Right lung (tissue), 5 donors: ENCODE data around the gene GEMIN5. TPM values are rescaled to one million over a fixed set of nuclear protein-coding genes. Genes with fewer than 3 reads are reported as not detected.
A peak's percentile ranks its signal among the peaks of the same experiment; 100 is the strongest.

Experiments
- DNase-seq, 2 donors: peaks; one replicate each; pipeline ENCODE4 v3.0.0-alpha.2; 2013
- polyA plus RNA-seq, 5 donors: library from polyadenylated mRNA; unstranded; fragments of 120-200 nt; gene quantifications; one replicate each; pipeline versions ENCODE4 v1.2.1 to v1.2.3, GENCODE V29; 2013; ENCODE audit warnings: inconsistent platforms in 1 of 5, low replicate concordance in 1 of 5; ENCODE audit not compliant: insufficient read length in 5 of 5, insufficient read depth in 1 of 5

Gene GEMIN5
- polyA plus RNA-seq, 5 donors = 17.5 to 24.5 (median 21.8) TPM

- DNase-seq = no peak
These were observed 42.1 kb downstream of the GEMIN5 start for GRCh38 chr5:154895606-154896561.

DNA sequence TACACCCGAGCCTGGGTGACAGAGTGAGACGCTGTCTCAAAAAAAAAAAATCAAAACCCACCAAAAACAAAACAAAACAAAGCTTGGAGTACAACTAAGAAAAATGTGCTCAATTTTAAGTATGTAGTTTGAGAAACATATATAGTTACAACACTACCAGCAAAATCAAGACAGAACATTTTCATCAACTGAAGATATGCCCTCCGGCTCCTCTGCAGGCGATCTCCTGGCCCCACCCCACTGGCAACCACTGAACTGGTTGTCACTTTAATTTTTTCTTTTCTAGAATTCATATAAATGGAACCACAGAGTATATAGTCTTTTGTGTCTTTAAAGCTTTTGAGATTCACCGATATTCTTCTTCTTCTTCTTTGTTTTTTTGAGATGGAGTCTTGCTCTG is 44.6 kb downstream of the GEMIN5 start:
- DNase-seq = no peak

DNA sequence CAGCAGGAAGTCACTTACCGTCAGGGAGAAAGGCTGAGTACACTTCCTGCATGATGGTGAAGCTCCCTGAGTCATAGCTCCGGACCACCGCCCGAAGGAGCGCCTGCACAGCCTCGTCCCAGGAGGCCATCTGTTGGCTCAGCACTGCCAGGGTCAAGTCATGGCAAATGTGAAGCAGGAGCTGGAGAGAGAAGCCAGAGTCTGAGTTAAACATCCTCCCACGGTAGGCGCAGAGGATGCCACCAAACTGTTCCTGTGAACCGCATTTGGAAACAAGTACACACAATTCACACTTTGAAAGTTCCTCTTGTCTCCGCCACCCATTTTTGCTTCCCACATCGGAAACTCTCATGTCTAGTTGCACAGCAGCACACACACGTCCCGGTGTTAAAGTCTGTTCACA is 45.6 kb downstream of the GEMIN5 start:
- no peak for DNase-seq

GRCh38 chr5:154885439-154885838 is 52.6 kb downstream of the GEMIN5 start:
- no peak for DNase-seq

- DNase-seq = no peak
These were observed 53.6 kb downstream of the GEMIN5 start for GRCh38 chr5:154884424-154884823.

GRCh38 chr5:154881986-154882385 is 56.0 kb downstream of the GEMIN5 start:
- DNase-seq = no peak

DNA sequence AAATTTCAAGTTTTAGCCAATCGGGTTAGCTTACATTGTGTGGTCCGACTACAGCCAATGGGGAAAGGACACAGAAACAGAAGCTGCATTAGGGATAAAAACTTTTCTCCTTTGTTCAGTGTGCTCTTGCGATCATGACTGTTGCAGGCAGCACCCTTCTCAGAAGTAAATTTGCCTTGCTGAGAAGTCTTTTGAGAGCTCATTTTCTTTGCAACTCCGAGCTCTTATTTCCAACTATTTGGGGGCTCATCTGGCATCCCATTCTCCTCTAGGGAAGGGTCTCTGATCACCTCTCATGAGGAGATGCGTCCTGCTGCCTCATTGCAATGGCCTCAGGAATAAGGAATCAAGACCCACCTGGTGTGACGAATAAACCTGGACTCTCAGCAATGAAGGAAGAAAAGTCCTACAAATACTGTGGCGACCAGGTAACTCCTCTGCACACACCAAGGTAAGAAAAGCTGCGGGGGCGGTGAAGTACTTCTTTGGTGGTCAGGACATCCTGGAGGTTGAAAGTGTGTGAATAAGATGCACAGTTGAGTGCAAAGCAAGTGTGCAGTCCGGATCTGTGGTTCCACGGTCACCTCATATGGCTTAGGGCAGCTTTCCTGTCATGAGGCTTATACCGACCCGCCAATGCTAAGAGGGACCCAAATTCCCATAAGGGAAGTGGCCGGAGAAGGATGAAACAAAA is 59.2 kb downstream of the GEMIN5 start:
- DNase-seq = no peak

GRCh38 chr5:154873791-154874331 is 64.2 kb downstream of the GEMIN5 start:
- DNase-seq = no peak

GRCh38 chr5:154871734-154872133 is 66.3 kb downstream of the GEMIN5 start:
- no peak for DNase-seq

GRCh38 chr5:154868702-154869101 is 69.3 kb downstream of the GEMIN5 start:
- DNase-seq = no peak

DNA sequence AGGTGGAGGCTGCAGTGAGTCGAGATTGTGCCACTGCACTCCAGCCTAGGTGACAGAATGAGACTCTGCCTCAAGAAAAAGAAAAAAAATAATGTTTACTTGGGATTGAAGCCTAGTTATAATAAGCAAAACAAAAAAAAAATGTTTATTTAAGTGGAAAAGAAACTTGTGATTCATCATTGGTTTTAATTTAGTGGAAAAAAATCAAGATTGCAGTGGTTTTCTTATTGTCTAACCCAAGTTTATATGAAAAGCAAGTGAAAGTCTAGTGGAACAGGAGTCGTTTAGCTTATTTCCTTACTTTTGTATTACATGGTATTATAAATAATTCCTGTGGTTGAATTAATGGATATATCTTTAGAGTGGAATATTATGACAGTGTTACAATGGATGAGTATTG is 71.2 kb downstream of the GEMIN5 start:
- no peak for DNase-seq

GRCh38 chr5:154865466-154866184 is 72.4 kb downstream of the GEMIN5 start:
- no peak for DNase-seq

DNA sequence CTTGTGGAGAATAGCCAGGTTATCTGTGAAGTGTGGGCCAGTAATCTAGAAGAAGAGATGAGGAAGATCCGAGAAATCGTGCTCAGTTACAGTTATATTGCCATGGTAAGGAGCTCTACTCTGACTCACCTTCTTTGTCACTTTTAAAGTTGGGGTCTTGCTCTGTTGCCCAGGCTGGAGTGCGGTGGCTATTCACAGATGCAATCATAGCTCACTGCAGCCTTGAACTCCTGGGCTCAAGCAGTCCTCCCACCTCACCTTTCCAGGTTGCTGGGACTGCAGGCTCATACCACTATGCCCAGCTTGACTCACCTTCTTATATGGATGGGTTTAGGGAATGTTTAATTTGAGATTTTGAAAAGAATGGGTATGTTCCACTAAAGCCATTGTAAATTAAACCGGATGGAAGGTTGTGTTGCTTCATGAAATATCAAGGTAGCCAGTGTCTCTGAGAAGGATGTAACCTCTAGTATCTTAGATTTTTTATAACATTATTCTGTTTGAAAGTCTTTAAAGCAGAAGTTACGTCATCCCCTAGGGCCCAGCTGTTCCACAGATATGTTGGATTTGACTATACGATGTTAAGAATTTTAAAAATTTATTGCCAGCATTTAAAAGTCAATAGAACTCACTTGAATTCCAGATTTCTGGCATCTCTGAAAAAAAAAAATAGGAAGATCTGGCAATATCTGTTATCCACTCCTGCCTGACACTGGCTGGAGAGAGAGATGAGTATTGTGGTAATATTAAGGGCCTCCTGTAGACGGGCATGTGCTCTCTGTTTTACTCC is 74.5 kb downstream of the GEMIN5 start:
- DNase-seq = no peak

DNA sequence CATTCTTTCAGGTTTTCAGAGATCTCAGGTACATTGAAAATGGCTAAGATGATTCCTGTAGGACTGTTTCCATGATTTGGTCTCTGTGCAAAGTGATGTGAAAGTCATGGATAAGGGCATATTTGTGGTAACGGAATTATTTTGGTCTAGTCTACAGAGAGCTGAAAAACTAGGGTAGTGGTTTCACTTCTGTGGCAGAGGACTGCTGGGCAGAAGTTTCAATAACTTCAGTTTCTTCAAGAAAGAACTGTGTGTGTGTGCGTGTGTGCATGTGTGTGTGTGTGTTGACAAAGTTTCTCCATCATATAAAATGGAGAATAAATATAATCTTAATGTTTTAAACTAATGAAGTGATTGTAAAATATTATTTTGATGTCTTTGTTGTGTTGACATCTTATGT is 75.2 kb downstream of the GEMIN5 start:
- DNase-seq = no peak

DNA sequence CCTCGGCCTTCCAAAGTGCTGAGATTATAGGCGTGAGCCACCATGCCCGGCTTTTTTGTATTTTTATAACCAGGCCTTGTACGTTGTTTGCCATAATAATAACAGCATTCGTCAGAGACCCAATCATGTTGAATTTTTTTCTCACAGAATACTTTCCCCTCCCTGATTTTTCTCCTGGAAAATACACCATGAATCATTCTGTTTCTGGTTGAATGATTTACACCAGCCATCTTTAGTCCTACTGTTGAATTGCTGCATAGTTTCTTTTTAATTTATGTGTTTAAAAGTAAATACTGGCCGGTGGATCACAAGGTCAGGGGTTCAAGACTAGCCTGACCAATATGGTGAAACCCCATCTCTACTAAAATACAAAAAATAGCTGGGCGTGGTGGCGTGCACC is 76.1 kb downstream of the GEMIN5 start:
- DNase-seq = no peak

DNA sequence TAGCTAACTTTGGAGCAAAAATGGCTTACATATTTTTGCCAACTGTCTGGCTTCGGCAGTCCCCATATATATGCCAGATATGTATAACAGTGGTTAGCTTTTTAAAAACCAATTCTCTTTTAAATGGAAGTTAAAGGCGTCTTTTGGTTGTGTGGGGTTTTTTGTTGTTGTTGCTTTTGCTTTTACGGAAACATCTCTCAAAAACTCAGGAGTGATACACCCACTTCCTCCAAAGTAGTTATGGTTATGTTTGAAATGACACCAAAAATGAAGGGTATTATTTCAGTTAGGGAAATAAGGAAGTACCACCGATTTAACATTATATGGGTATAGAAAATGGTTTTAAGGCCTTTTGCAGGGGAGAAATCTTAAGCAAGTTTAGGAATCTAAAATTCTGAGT is 77.2 kb downstream of the GEMIN5 start:
- no peak for DNase-seq

GRCh38 chr5:154860123-154860522 is 77.9 kb downstream of the GEMIN5 start:
- DNase-seq = peak; percentile 32 to 40

DNA sequence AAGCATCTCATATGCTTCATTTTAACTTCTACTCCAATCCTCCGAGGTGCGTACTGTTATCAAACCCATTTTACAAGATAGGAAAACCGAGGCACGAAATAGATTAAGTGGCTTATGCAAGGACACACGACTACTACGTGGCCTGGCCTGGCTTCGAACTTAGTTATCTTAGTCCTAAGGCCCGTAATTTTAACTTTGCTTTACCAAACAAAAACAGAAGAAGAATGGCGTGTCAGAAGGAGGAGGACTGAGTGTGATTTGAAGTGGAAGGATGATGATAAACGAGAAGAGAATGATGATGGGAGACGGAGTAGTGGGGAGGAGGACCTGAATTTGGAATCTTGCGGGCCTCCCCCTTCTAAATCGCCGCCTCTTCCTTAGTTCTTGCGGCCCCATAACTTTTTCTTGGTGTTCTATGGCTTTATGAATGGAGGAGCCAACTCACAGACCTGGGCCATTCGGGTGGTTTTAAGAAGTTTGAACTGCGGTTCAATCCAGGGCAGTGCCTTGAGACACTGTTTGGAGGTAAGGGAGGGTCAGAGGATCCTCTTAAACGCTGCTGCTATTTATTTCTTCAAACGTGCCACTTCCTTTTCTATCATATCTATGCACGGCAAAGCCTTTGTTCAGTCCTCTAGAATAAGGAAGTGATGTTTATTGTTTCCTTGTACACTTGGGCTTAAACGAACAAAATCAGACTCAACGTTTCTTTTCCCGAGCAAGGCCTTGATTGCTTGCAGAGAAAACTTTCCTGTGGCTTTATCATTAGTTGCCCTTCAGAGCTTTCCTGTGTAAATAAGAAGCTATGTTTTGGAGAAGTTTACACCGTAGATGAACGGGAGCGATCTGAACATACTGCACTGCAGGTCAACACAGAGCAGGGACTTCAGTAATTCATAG is 78.8 kb downstream of the GEMIN5 start:
- peak in 1 of 2 donors; percentile 23 for DNase-seq

DNA sequence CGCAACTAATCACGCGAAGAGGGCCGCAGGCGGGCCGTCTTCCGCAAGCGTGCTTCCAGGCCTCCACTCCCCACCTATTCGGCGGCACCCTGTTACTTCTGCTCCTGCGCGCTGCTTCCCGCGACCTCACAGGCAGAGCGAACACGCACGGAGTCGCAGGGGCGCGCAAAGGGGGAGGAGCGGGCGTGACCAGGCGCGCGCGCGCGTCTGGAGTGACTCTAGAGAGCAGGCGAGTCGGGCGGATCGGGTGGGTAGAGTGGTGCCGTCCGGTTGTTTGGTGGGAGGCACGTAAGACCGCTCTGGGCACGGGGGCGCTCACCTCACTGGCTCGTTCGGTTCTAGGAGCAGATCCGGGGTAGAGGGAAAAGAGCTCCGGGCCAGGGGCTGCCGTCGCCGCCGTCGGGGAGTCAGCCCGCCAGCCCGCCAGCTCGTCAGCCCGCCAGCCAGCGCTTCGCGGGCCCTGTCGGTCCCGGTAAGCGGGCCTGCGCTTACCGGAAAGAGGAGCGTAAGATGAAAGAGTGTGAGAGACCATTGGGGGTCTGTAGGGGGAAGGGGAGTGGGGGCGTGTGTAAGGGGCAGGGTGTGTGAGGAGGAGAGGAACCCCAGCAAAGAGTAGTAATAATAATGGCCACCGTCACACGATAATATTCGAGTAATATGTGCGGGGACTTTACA is 79.6 kb downstream of the GEMIN5 start, which contains the start of gene CNOT8:
Gene CNOT8, plus strand, starts transcription at position 331 of the 675 bp plus-strand sequence. CDS start 4,652 bp downstream, outside the sequence.
- DNase-seq = peak; percentile 98
